Kidney (tissue), 14 donors: Measurements from ENCODE around the gene ATF3. TPM values are rescaled to one million over a fixed set of nuclear protein-coding genes. Genes with fewer than 3 reads are reported as not detected.

ENCODE experiments used
- DNase-seq, 5 donors: peaks; one replicate each; pipeline ENCODE4 v3.0.0-alpha.2; 2013 to 2020
- FAIRE-seq: peaks from 2 replicates; lab custom pipeline; 2012; peaks lifted over from hg19 to GRCh38; lab: Jason Lieb, UNC
- H3K27ac ChIP-seq, 2 donors: one replicate each; pipeline ENCODE4 v1.7.0; 2013; ENCODE audit warnings: low read depth in 2 of 2, low read length in 2 of 2, inconsistent platforms in 1 of 2
- H3K27me3 ChIP-seq: one replicate; pipeline ENCODE4 v1.7.1; 2013; ENCODE audit warnings: low read length, inconsistent platforms; ENCODE audit not compliant: control insufficient read depth, insufficient read depth
- H3K36me3 ChIP-seq, 3 donors: one replicate each; pipeline versions ENCODE4 v1.7.0 to v1.7.1; 2013; ENCODE audit warnings: low read length in 3 of 3, control low read depth in 1 of 3, inconsistent platforms in 1 of 3; ENCODE audit not compliant: insufficient read depth in 3 of 3, control insufficient read depth in 2 of 3
- H3K4me1 ChIP-seq, 3 donors: one replicate each; pipeline versions ENCODE4 v1.7.0 to v1.7.1; 2013; ENCODE audit warnings: low read length in 3 of 3, inconsistent platforms in 1 of 3, low read depth in 1 of 3; ENCODE audit not compliant: control insufficient read depth in 2 of 3, insufficient read depth in 2 of 3
- H3K4me3 ChIP-seq, 3 donors: one replicate each; pipeline versions ENCODE4 v1.7.0 to v1.8.1; 2013; ENCODE audit warnings: low read length in 3 of 3, control low read depth in 1 of 3, inconsistent platforms in 1 of 3
- H3K9ac ChIP-seq, 3 donors: one replicate each; pipeline versions ENCODE4 v1.7.0 to v1.7.1; 2013; ENCODE audit warnings: low read length in 3 of 3, control low read depth in 1 of 3, inconsistent platforms in 1 of 3
- H3K9me3 ChIP-seq, 3 donors: one replicate each; pipeline versions ENCODE4 v1.7.0 to v1.7.1; 2013; ENCODE audit warnings: low read length in 3 of 3, control low read depth in 1 of 3, inconsistent platforms in 1 of 3; ENCODE audit not compliant: control insufficient read depth in 2 of 3, insufficient read depth in 1 of 3
- CTCF ChIP-seq: IDR thresholded peaks from 3 replicates; pipeline ENCODE4 v1.5.1; 2012; ENCODE audit warnings: mild to moderate bottlenecking, moderate library complexity, borderline replicate concordance; ENCODE audit not compliant: insufficient read depth; ENCODE audit errors: extremely low read depth
- intact Hi-C: fragments of 100-400 bp; cut with DNase I; formaldehyde crosslinking; loops from one replicate; pipeline ENCODE4 v1.11.1; 2022
- polyA plus RNA-seq: library from polyadenylated mRNA; stranded (reverse); fragments of 350-450 nt; fragmentation: Illumina TruSeq; extraction: RNeasy Lipid Tissue Mini Kit (QIAGEN cat#74804); gene quantifications from one replicate; pipeline ENCODE4 v1.2.3, GENCODE V29; 2014; ENCODE audit warnings: low read depth, low replicate concordance; ENCODE audit not compliant: insufficient read depth
- total RNA-seq: library from RNA; stranded (reverse); fragmentation: NEBNext Ultra II Directional; extraction: Animal tissue kit (Norgen Biotek cat#: 25700); gene quantifications from one replicate; pipeline ENCODE4 v1.2.1, GENCODE V29; 2021
- donor health status: control.
- donor health status: control.
- donor health status: control.
- donor health status: control.
- donor health status: control.
- donor health status: DM: yes; HTN: yes; CAD: no.
- donor health status: Normal renal cell carcinoma (clear cell type).

The ATF3 gene
- total and polyA plus RNA-seq, 2 donors from 2014 or later = 12.8 to 14.6 TPM

GRCh38 chr1:212668477-212668876, 59.9 kb downstream of the ATF3 start:
- peaks cover 0 to 10% (median 3%) of the 10 kb centered on the region in 3 donors for H3K4me1 ChIP-seq
- no peak overlapping the region for H3K27ac ChIP-seq
- no peaks in the 10 kb centered on the region for H3K27me3 ChIP-seq
- H3K9me3 ChIP-seq = no peaks in the 10 kb centered on the region
- FAIRE-seq = no peak
- no peak overlapping the region for H3K4me3 ChIP-seq
- H3K36me3 ChIP-seq = no peaks in the 10 kb centered on the region
- no peak overlapping the region for H3K9ac ChIP-seq
- intact Hi-C loops = no loop called here
- DNase-seq = peak in 1 of 5 donors; percentile 16
- TF ChIP-seq CTCF = no peak

GRCh38 chr1:212669102-212669501, 60.5 kb downstream of the ATF3 start:
- Histone ChIP-seq H3K9me3 (no peaks in the 10 kb centered on the region), H3K4me1 (peaks cover 0 to 10% (median 3%) of the 10 kb centered on the region in 3 donors), H3K27ac (no peak overlapping the region), H3K9ac (no peak overlapping the region), H3K4me3 (no peak overlapping the region), H3K36me3 (no peaks in the 10 kb centered on the region), H3K27me3 (no peaks in the 10 kb centered on the region)
- intact Hi-C loops = no loop called here
- FAIRE-seq (no peak), DNase-seq (peak in 2 of 5 donors; percentile 9 to 55)
- no peak for TF ChIP-seq CTCF

GRCh38 chr1:212669600-212669999, 61.0 kb downstream of the ATF3 start:
- H3K27ac ChIP-seq = no peak overlapping the region
- TF ChIP-seq CTCF = no peak
- no peaks in the 10 kb centered on the region for H3K27me3 ChIP-seq
- no peak overlapping the region for H3K4me3 ChIP-seq
- no peak overlapping the region for H3K9ac ChIP-seq
- peaks cover 0 to 10% (median 3%) of the 10 kb centered on the region in 3 donors for H3K4me1 ChIP-seq
- FAIRE-seq = no peak
- no peaks in the 10 kb centered on the region for H3K9me3 ChIP-seq
- H3K36me3 ChIP-seq = no peaks in the 10 kb centered on the region
- intact Hi-C loops = no loop called here
- no peak for DNase-seq

- DNase-seq = no peak
- FAIRE-seq = no peak
- H3K27ac ChIP-seq = no peak overlapping the region
- H3K27me3 ChIP-seq = no peaks in the 10 kb centered on the region
- no peak overlapping the region for H3K4me3 ChIP-seq
- H3K36me3 ChIP-seq = no peaks in the 10 kb centered on the region
- no peak for TF ChIP-seq CTCF
- H3K4me1 ChIP-seq = peaks cover 0 to 7% (median 3%) of the 10 kb centered on the region in 3 donors
- H3K9me3 ChIP-seq = no peaks in the 10 kb centered on the region
- intact Hi-C loops = no loop called here
- H3K9ac ChIP-seq = no peak overlapping the region
Observed at GRCh38 chr1:212670301-212670700, 61.7 kb downstream of the ATF3 start.
